ENCODE results near the gene KLF18. TPM values are rescaled to one million over a fixed set of nuclear protein-coding genes. Genes with fewer than 3 reads are reported as not detected.

KLF18 gene
- polyA plus RNA-seq, 1 donor, result not detected

Other genes starting within 250 kb of the KLF18 start
- gene ARTN, start 207.8 kb downstream of the KLF18 start, polyA plus RNA-seq (ENCODE audit: insufficient read length), result 1.2 TPM
- 42.5 TPM for gene IPO13, start 194.7 kb downstream of the KLF18 start, polyA plus RNA-seq (ENCODE audit: insufficient read length)
- gene DPH2, start 171.6 kb downstream of the KLF18 start, polyA plus RNA-seq (ENCODE audit: insufficient read length), result 23.9 TPM
- 118 TPM for gene ATP6V0B, start 166.7 kb downstream of the KLF18 start, polyA plus RNA-seq (ENCODE audit: insufficient read length)
- gene B4GALT2, start 162.4 kb downstream of the KLF18 start, polyA plus RNA-seq (ENCODE audit: insufficient read length), result 33.7 TPM
- 19.5 TPM for gene CCDC24, start 150.0 kb downstream of the KLF18 start, polyA plus RNA-seq (ENCODE audit: insufficient read length)
- 6.8 TPM for gene SLC6A9, start 110.2 kb downstream of the KLF18 start, polyA plus RNA-seq (ENCODE audit: insufficient read length)
- gene KLF17, start 22.8 kb downstream of the KLF18 start, polyA plus RNA-seq (ENCODE audit: insufficient read length), result 0.05 TPM
- gene DMAP1, start 71.8 kb upstream of the KLF18 start, polyA plus RNA-seq (ENCODE audit: insufficient read length), result 77.4 TPM
- 78.9 TPM for gene ERI3, start 213.6 kb upstream of the KLF18 start, polyA plus RNA-seq (ENCODE audit: insufficient read length)

Measured in left kidney (tissue), 1 donor.